ENCODE results near the gene ERP44. TPM values are rescaled to one million over a fixed set of nuclear protein-coding genes. Genes with fewer than 3 reads are reported as not detected.
A peak's percentile ranks its signal among the peaks of the same experiment; 100 is the strongest.
"Not testable (repeated sequence)": the region's sequence is repeated elsewhere in the genome, so short reads cannot be mapped to it uniquely, and the experiment has no call there.

The ERP44 gene
- 10 to 100 TPM; 33.0 to 40.2 (median 35.7) TPM for polyA plus RNA-seq (ENCODE audit: insufficient read length in 4 of 4)

GRCh38 chr9:100098887-100099721, at the start of gene ERP44, which contains the start of gene INVS:
ERP44 (minus strand) TSS chr9:100099000; CDS start chr9:100098840, 160 bp downstream.
INVS (plus strand) TSS chr9:100099243; CDS start chr9:100104522, 5,279 bp downstream.
- DNase-seq (ENCODE audit: low read depth in 4 of 4, low spot score in 2 of 4): peak; percentile 91 to 99 (median 94)

- DNase-seq (ENCODE audit: low read depth in 4 of 4, low spot score in 2 of 4): not testable (repeated sequence)
These were observed 47.2 kb upstream of the ERP44 start for GRCh38 chr9:100145976-100146375.

GRCh38 chr9:100145167-100145934, 46.6 kb upstream of the ERP44 start:
- not testable (repeated sequence) for DNase-seq (ENCODE audit: low read depth in 4 of 4, low spot score in 2 of 4)

- not testable (repeated sequence) for DNase-seq (ENCODE audit: low read depth in 4 of 4, low spot score in 2 of 4)
These were observed 43.1 kb upstream of the ERP44 start for GRCh38 chr9:100141862-100142261.

- DNase-seq (ENCODE audit: low read depth in 4 of 4, low spot score in 2 of 4): not testable (repeated sequence)
These were observed 41.5 kb upstream of the ERP44 start for GRCh38 chr9:100140303-100140702.

- DNase-seq (ENCODE audit: low read depth in 4 of 4, low spot score in 2 of 4): not testable (repeated sequence)
These were observed 38.0 kb upstream of the ERP44 start for GRCh38 chr9:100136799-100137198.

GRCh38 chr9:100134731-100135130, 35.9 kb upstream of the ERP44 start:
- no peak for DNase-seq (ENCODE audit: low read depth in 4 of 4, low spot score in 2 of 4)

- DNase-seq (ENCODE audit: low read depth in 4 of 4, low spot score in 2 of 4): no peak
These were observed 33.2 kb upstream of the ERP44 start for GRCh38 chr9:100131875-100132430.

GRCh38 chr9:100131216-100131615, 32.4 kb upstream of the ERP44 start:
- DNase-seq (ENCODE audit: low read depth in 4 of 4, low spot score in 2 of 4): no peak

- DNase-seq (ENCODE audit: low read depth in 4 of 4, low spot score in 2 of 4): no peak
These were observed 31.0 kb upstream of the ERP44 start for GRCh38 chr9:100129772-100130171.

- DNase-seq (ENCODE audit: low read depth in 4 of 4, low spot score in 2 of 4): no peak
These were observed 27.6 kb upstream of the ERP44 start for GRCh38 chr9:100126423-100126822.

- DNase-seq (ENCODE audit: low read depth in 4 of 4, low spot score in 2 of 4): no peak
These were observed 27.1 kb upstream of the ERP44 start for GRCh38 chr9:100125910-100126309.

GRCh38 chr9:100125236-100125635, 26.4 kb upstream of the ERP44 start:
- no peak for DNase-seq (ENCODE audit: low read depth in 4 of 4, low spot score in 2 of 4)

GRCh38 chr9:100120286-100120685, 21.5 kb upstream of the ERP44 start:
- no peak for DNase-seq (ENCODE audit: low read depth in 4 of 4, low spot score in 2 of 4)

- no peak for DNase-seq (ENCODE audit: low read depth in 4 of 4, low spot score in 2 of 4)
These were observed 18.5 kb upstream of the ERP44 start for GRCh38 chr9:100117316-100117715.

GRCh38 chr9:100112677-100113336, 14.0 kb upstream of the ERP44 start:
- no peak for DNase-seq (ENCODE audit: low read depth in 4 of 4, low spot score in 2 of 4)

- no peak for DNase-seq (ENCODE audit: low read depth in 4 of 4, low spot score in 2 of 4)
These were observed 12.4 kb upstream of the ERP44 start for GRCh38 chr9:100111235-100111634.

- no peak for DNase-seq (ENCODE audit: low read depth in 4 of 4, low spot score in 2 of 4)
These were observed 9.8 kb upstream of the ERP44 start for GRCh38 chr9:100108559-100108958.

GRCh38 chr9:100106616-100107015, 7.8 kb upstream of the ERP44 start:
- no peak for DNase-seq (ENCODE audit: low read depth in 4 of 4, low spot score in 2 of 4)

GRCh38 chr9:100105861-100106260, 7.1 kb upstream of the ERP44 start:
- no peak for DNase-seq (ENCODE audit: low read depth in 4 of 4, low spot score in 2 of 4)

- no peak for DNase-seq (ENCODE audit: low read depth in 4 of 4, low spot score in 2 of 4)
These were observed 5.5 kb upstream of the ERP44 start for GRCh38 chr9:100104314-100104713.
